Choroid plexus epithelial cell (primary cell): ENCODE measurements around the gene STAB2.

Experiments
- DNase-seq: peaks from one replicate; pipeline ENCODE4 v3.0.0-alpha.2; 2010; ENCODE audit warnings: low read depth
- H3K4me3 ChIP-seq: 2 replicates; pipeline ENCODE4 v1.5.1; 2011; ENCODE audit warnings: low read depth, mild to moderate bottlenecking, control low read depth, low read length, moderate library complexity
- CTCF ChIP-seq: conservative IDR thresholded peaks from 2 replicates; pipeline ENCODE4 v1.5.1; 2011; ENCODE audit warnings: low read depth, mild to moderate bottlenecking, control low read depth, inconsistent platforms, low read length, moderate library complexity

Gene STAB2

GRCh38 chr12:103769240-103769945 is 182.3 kb downstream of the STAB2 start:
- TF ChIP-seq CTCF: no peak
- DNase-seq: peak; percentile 43
- no peak overlapping the region for H3K4me3 ChIP-seq

- H3K4me3 ChIP-seq: no peak overlapping the region
- TF ChIP-seq CTCF: peak; percentile 91
- DNase-seq: peak; percentile 71
These were observed 184.4 kb downstream of the STAB2 start for GRCh38 chr12:103771466-103771865.

GRCh38 chr12:103772367-103773108 is 185.5 kb downstream of the STAB2 start:
- DNase-seq: no peak
- H3K4me3 ChIP-seq: no peak overlapping the region
- TF ChIP-seq CTCF: no peak

- TF ChIP-seq CTCF: no peak
- no peak overlapping the region for H3K4me3 ChIP-seq
- no peak for DNase-seq
These were observed 186.2 kb downstream of the STAB2 start for GRCh38 chr12:103773109-103773910.

- no peak overlapping the region for H3K4me3 ChIP-seq
- no peak for DNase-seq
- no peak for TF ChIP-seq CTCF
These were observed 188.0 kb downstream of the STAB2 start for GRCh38 chr12:103774977-103775560.

GRCh38 chr12:103778781-103779180 is 191.7 kb downstream of the STAB2 start:
- TF ChIP-seq CTCF: no peak
- H3K4me3 ChIP-seq: no peak overlapping the region
- DNase-seq: no peak
